Esophagus squamous epithelium (tissue), 4 donors: ENCODE measurements around the gene BRD9.

Experiments used
- CTCF ChIP-seq, 6 experiments: fragments of 450-650 bp in 4 of 6; fragments of 200-600 bp in 2 of 6; sonication (generic) in 2 of 6; IDR thresholded peaks; one replicate each; pipeline ENCODE4 v1.5.1; 2016 to 2019; ENCODE audit warnings: antibody characterized with exemption in 6 of 6, mild to moderate bottlenecking in 4 of 6, moderate library complexity in 4 of 6
- POLR2A ChIP-seq, 4 donors: fragments of 450-650 bp; IDR thresholded peaks; one replicate each; pipeline ENCODE4 v1.6.1; 2017; ENCODE audit warnings: antibody characterized with exemption in 4 of 4, mild to moderate bottlenecking in 4 of 4, moderate library complexity in 3 of 4

- TF ChIP-seq CTCF (IDR thresholded peaks at IDR 0.05) (no peak), POLR2A (IDR thresholded peaks at IDR 0.05) (no peak)
Measured at GRCh38 chr5:914174-914573, 21.6 kb upstream of the BRD9 start.
